Stimulated activated CD4-positive, alpha-beta T cell treated with anti-CD3 and anti-CD28 coated beads, Interleukin-4, amount 100 ng/mL, for 24 hours (primary cell): ENCODE measurements around the gene PMF1.
A peak's percentile ranks its signal among the peaks of the same experiment; 100 is the strongest.

Experiments
- DNase-seq: peaks from one replicate; pipeline ENCODE4 v3.0.0-alpha.2; 2020

The PMF1 gene

GRCh38 chr1:156276532-156276931 lies 63.7 kb downstream of the PMF1 start:
- no peak for DNase-seq

DNA sequence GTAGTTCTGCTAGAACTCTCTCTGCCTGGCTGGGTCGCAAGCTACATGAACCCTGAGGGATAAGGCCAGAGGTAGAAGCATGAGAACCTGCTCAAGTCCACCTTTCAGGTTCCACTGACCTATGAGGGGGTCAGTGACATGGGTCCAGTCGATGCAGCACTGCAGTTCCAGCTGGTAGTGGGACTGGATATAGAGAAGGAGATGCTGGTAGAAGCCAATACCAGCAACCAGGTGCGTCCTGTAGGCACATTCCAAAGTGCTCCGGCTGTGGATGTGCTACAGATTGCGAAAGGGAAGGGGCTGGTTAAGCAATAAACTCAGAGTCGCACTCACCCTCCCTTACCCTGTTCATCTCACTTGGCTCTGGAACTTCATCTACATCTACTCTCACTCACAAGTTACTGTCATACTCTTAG lies 64.2 kb downstream of the PMF1 start:
- no peak for DNase-seq

- no peak for DNase-seq
These were observed 67.0 kb downstream of the PMF1 start for GRCh38 chr1:156279837-156280236.

- DNase-seq = peak; percentile 63
These were observed 68.5 kb downstream of the PMF1 start for GRCh38 chr1:156281281-156281680.

DNA sequence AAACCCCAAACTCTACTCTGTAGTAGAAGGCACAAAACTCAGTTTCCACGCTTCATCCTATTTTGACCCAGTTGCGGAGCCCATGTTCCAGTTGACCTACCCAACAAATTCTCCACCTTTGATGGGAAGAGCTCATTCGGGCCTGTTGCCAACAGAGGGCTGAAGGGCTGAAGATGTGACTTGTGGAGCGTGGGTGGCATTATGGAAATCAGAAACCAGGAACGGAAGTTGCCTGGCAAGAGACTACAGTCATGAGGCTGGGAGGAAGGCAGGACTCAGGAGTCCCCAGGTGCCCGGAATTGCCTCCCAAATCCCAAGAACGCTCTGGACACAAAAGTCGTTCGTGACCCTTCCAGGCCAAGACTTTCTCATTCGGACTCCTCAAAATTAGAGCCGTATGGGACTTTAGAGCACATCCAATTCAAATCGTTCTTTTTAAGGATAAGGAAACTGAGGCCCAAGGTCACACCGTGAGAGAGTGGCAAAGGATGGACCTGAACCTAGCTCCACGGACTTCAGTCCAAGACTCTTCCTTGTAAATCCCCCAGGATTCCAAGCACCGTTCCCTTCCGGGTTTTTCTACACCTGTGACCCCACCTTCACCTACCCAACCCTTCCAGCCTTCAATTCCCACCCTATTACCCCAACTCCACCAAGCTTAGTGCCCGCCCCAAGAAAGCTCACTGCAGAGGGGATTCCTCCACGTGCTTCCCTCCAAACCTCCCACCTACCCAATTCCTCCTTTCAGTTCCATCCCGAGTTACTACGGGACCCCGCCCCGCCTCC lies 69.1 kb downstream of the PMF1 start:
- peak; percentile 39 for DNase-seq

DNA sequence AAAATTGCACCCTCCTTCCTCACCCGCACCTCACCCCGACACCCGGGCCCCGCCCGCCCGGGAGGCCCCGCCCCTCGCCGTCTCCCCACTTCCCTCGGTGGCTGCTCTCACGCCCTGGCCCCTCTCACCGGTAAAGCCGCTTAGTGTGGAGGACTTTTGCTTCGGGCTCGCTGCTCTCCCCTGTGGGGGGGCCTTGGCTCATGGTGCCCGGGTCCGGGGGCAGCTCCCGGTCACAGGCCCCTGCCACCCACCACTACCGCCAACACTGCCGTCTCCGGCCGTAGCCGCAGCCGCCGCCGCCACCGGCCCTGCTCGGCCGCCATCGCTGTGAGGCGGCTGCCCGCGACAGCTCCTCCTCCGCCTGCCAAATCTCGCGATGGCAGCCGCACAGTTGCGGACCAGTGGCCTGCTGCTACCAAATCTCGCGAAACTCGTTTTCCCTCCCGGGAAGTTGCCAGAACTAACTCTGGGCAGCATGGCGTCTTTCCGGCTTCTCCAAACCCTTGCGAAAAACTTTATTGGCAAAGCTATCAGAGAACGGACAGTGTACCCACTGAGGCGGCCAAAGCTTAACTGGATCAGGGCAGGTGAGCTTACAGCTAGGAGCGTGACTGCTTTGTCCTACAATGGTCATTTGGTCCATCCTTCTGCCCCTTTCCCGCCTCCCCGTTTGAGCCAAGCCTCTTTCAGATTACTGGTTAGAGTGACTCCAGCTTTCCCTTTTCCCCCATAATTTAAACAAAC lies 69.8 kb downstream of the PMF1 start, which contains the start of gene SMG5:
TSS of gene SMG5 (minus strand) at position 347 of the 744 bp plus-strand sequence. CDS start at position 202, 145 bp downstream.
- peak; percentile 97 for DNase-seq

GRCh38 chr1:156283521-156283920 lies 70.7 kb downstream of the PMF1 start:
- no peak for DNase-seq

- no peak for DNase-seq
These were observed 71.3 kb downstream of the PMF1 start, which contains the start of gene TMEM79 for GRCh38 chr1:156284112-156284511. TSS of gene TMEM79 (plus strand) at chr1:156284325. CDS start at chr1:156285227, 902 bp downstream.

DNA sequence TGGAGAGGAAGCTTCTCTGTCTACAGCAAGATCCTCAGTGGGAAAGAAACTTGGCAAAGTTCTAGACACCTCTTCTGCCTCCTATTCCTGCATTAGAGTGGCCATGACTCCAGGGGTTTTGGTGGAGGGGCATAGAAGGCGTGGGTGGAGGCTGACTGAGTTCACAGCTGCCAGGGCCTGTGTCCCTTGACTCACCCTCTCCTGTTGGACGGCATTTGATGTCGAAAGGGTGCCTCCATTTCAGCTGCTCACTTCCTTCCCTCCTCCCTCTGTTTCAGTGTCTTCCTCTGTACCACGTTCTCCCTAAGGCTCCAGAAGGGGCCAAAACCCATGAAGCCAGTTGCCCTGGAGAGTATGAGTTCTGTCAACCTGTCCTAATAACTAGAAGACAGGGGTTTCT lies 72.0 kb downstream of the PMF1 start:
- no peak for DNase-seq

DNA sequence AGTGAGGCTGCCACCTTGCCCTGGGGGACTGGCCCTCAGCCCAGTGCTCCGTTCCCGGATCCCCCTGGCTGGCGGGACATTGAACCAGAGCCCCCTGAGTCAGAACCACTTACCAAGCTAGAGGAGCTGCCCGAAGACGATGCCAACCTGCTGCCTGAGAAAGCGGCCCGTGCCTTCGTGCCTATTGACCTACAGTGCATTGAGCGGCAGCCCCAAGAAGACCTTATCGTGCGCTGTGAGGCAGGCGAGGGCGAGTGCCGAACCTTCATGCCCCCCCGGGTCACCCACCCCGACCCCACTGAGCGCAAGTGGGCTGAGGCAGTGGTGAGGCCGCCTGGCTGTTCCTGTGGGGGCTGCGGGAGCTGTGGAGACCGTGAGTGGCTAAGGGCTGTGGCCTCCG lies 72.6 kb downstream of the PMF1 start:
- DNase-seq = no peak

DNA sequence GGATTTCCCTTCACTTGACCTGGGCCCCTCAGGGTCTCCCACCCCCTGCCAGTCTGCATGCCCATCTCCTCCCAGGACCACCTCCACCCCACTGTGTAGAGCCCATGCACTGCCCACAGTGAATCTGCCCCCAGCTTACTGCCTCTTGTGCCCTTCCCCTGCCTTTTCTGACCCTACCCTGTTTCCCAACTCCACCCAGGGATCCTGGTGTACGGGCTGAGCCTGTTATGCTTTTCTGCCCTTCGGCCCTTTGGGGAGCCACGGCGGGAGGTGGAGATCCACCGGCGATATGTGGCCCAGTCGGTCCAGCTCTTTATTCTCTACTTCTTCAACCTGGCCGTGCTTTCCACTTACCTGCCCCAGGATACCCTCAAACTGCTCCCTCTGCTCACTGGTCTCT lies 73.3 kb downstream of the PMF1 start:
- no peak for DNase-seq
